Gastrocnemius medialis (tissue), 4 donors: ENCODE data around the gene HLCS. TPM values are rescaled to one million over a fixed set of nuclear protein-coding genes. Genes with fewer than 3 reads are reported as not detected.
A peak's percentile ranks its signal among the peaks of the same experiment; 100 is the strongest.

Experiments used
- ATAC-seq, 2 donors: fragments of 150-250 bp; one replicate each; pipeline ENCODE4 v1.9.1; 2016
- DNase-seq, 2 donors: peaks; one replicate each; pipeline ENCODE4 v3.0.0-alpha.2; 2019
- H3K27ac ChIP-seq, 4 donors: fragments of 200-600 bp; sonication (generic); 1 replicate in 1 of 4; 2 replicates in 3 of 4; pipeline ENCODE4 v1.5.1; 2016 to 2018; ENCODE audit warnings: mild to moderate bottlenecking in 2 of 4, moderate library complexity in 1 of 4
- H3K27me3 ChIP-seq, 3 donors: fragments of 200-600 bp; sonication (generic) in 2 of 3; 1 replicate in 1 of 3; 2 replicates in 2 of 3; pipeline versions ENCODE4 v1.5.1 to v1.6.0; 2016 to 2019; ENCODE audit warnings: mild to moderate bottlenecking in 1 of 3, moderate library complexity in 1 of 3
- H3K36me3 ChIP-seq, 2 donors: fragments of 200-600 bp; sonication (generic) in 1 of 2; one replicate each; pipeline ENCODE4 v1.5.1; 2017 to 2018
- H3K4me1 ChIP-seq, 2 donors: fragments of 200-600 bp; sonication (generic) in 1 of 2; one replicate each; pipeline ENCODE4 v1.5.1; 2016 to 2017; ENCODE audit warnings: mild to moderate bottlenecking in 2 of 2
- H3K4me3 ChIP-seq, 4 donors: fragments of 200-600 bp; sonication (generic) in 3 of 4; 1 replicate in 1 of 4; 2 replicates in 3 of 4; pipeline ENCODE4 v1.5.1; 2016 to 2019; ENCODE audit warnings: mild to moderate bottlenecking in 2 of 4
- H3K9me3 ChIP-seq, 3 donors: fragments of 200-600 bp; sonication (generic) in 2 of 3; 1 replicate in 1 of 3; 2 replicates in 2 of 3; pipeline ENCODE4 v1.5.1; 2016 to 2019
- CTCF ChIP-seq, 5 experiments: fragments of 450-650 bp in 3 of 5; fragments of 200-600 bp in 2 of 5; sonication (generic) in 2 of 5; IDR thresholded peaks in 4 of 5; conservative IDR thresholded peaks in 1 of 5; 1 replicate in 4 of 5; 2 replicates in 1 of 5; pipeline ENCODE4 v1.5.1; 2016 to 2019; ENCODE audit warnings: antibody characterized with exemption in 5 of 5, mild to moderate bottlenecking in 3 of 5, moderate library complexity in 3 of 5
- POLR2A ChIP-seq, 2 donors: fragments of 450-650 bp; IDR thresholded peaks; one replicate each; pipeline ENCODE4 v1.6.1; 2017; ENCODE audit warnings: antibody characterized with exemption in 2 of 2, mild to moderate bottlenecking in 2 of 2, moderate library complexity in 2 of 2
- in situ Hi-C, 4 donors: fragments of 200-750 bp; cut with MboI; loops; one replicate each; pipeline versions ENCODE4 v1.15.0 to v1.8.0; 2017; ENCODE audit warnings: low sequenced_read_pairs in 4 of 4
- intact Hi-C: fragments of 100-400 bp; cut with DNase I; formaldehyde crosslinking; loops from one replicate; pipeline ENCODE4 v1.15.1; 2023; ENCODE audit warnings: low total_unique reads
- total RNA-seq, 4 donors: library from RNA; depleted of rRNA; stranded (reverse); fragments of >200 nt; gene quantifications; one replicate each; pipeline versions ENCODE4 v1.1.0 to v1.2.3, GENCODE V29; 2016

The HLCS gene
- total RNA-seq, 4 donors from 2014 or later = 10.6 to 18.4 (median 15.4) TPM

GRCh38 chr21:36749935-36750575 is 216.4 kb downstream of the HLCS start:
- no peak overlapping the region for H3K27ac ChIP-seq

GRCh38 chr21:36747815-36748383 is 218.6 kb downstream of the HLCS start:
- Histone ChIP-seq H3K27ac (no peak overlapping the region), H3K4me3 (peak overlapping the region; percentile 16 to 52 (median 38)), H3K36me3 (no peaks in the 10 kb centered on the region), H3K4me1 (peaks cover 5 to 9% of the 10 kb centered on the region in 2 donors), H3K9me3 (no peaks in the 10 kb centered on the region), H3K27me3 (no peaks in the 10 kb centered on the region)
- ATAC-seq (peak; percentile 66 to 72), DNase-seq (no peak)
- in situ Hi-C loops = no loop called here
- TF ChIP-seq CTCF (IDR thresholded peaks at IDR 0.05 in 4 of 5, conservative IDR thresholded peaks at IDR 0.05 in 1 of 5) = peak in 2 of 5 experiments; percentile 15 to 31
- TF ChIP-seq POLR2A (IDR thresholded peaks at IDR 0.05) = no peak
- intact Hi-C loops = loop anchor here (5.0 kb wide), 2 partner anchors 104 to 179 kb away; no protein-coding TSS in a partner anchor

More at GRCh38 chr21:36749935-36750575, 216.4 kb downstream of the HLCS start:
- DNase-seq = no peak
- Histone ChIP-seq H3K36me3 (no peaks in the 10 kb centered on the region), H3K9me3 (no peaks in the 10 kb centered on the region), H3K4me3 (no peak overlapping the region), H3K27me3 (no peaks in the 10 kb centered on the region), H3K4me1 (peaks cover 0 to 2% of the 10 kb centered on the region in 2 donors)
- TF ChIP-seq POLR2A (IDR thresholded peaks at IDR 0.05) = no peak
- TF ChIP-seq CTCF (IDR thresholded peaks at IDR 0.05 in 4 of 5, conservative IDR thresholded peaks at IDR 0.05 in 1 of 5) = no peak
- ATAC-seq = peak in 1 of 2 donors; percentile 40
- in situ Hi-C loops (loop anchor here in 1 of 4 donors (10.0 kb wide), 1 partner anchor 175 kb away; no protein-coding TSS in a partner anchor), intact Hi-C loops (loop anchor here (5.0 kb wide), 2 partner anchors 102 to 177 kb away; no protein-coding TSS in a partner anchor)

GRCh38 chr21:36747041-36747814 is 219.2 kb downstream of the HLCS start:
- peaks cover 5 to 9% of the 10 kb centered on the region in 2 donors for H3K4me1 ChIP-seq
- TF ChIP-seq CTCF (IDR thresholded peaks at IDR 0.05 in 4 of 5, conservative IDR thresholded peaks at IDR 0.05 in 1 of 5) (no peak), POLR2A (IDR thresholded peaks at IDR 0.05) (no peak)
- no peaks in the 10 kb centered on the region for H3K9me3 ChIP-seq
- no peaks in the 10 kb centered on the region for H3K36me3 ChIP-seq
- ATAC-seq (peak; percentile 39 to 51), DNase-seq (no peak)
- H3K4me3 ChIP-seq = peak overlapping the region; percentile 16 to 47 (median 28)
- no peak overlapping the region for H3K27ac ChIP-seq
- no peaks in the 10 kb centered on the region for H3K27me3 ChIP-seq
- intact Hi-C loops (loop anchor here (5.0 kb wide), 2 partner anchors 105 to 180 kb away; no protein-coding TSS in a partner anchor), in situ Hi-C loops (no loop called here)

GRCh38 chr21:36745459-36745858 is 221.0 kb downstream of the HLCS start:
- in situ Hi-C loops (no loop called here), intact Hi-C loops (loop anchor here (5.0 kb wide), 2 partner anchors 107 to 182 kb away; no protein-coding TSS in a partner anchor)
- Histone ChIP-seq H3K27me3 (no peaks in the 10 kb centered on the region), H3K4me1 (peaks cover 5 to 9% of the 10 kb centered on the region in 2 donors), H3K4me3 (no peak overlapping the region), H3K9me3 (no peaks in the 10 kb centered on the region), H3K27ac (no peak overlapping the region), H3K36me3 (no peaks in the 10 kb centered on the region)
- TF ChIP-seq POLR2A (IDR thresholded peaks at IDR 0.05) (no peak), CTCF (IDR thresholded peaks at IDR 0.05 in 4 of 5, conservative IDR thresholded peaks at IDR 0.05 in 1 of 5) (no peak)
- DNase-seq (no peak), ATAC-seq (no peak)
